Trophoblast cell (in vitro differentiated cells and primary cell): ENCODE data around the gene C16orf89.

Source experiments
- DNase-seq, 2 donors: peaks; one replicate each; pipeline ENCODE4 v3.0.0-alpha.2; 2016
- H2AFZ ChIP-seq: 2 replicates; pipeline ENCODE4 v1.6.1; 2013; ENCODE audit warnings: low read length, moderate library complexity, mild to moderate bottlenecking; ENCODE audit not compliant: insufficient read depth, poor library complexity
- H2AK5ac ChIP-seq: 2 replicates; pipeline ENCODE4 v1.6.1; 2013; ENCODE audit warnings: mild to moderate bottlenecking, low read length
- H2BK120ac ChIP-seq: 2 replicates; pipeline ENCODE4 v1.6.1; 2013; ENCODE audit warnings: low read length, mild to moderate bottlenecking, moderate library complexity; ENCODE audit not compliant: insufficient read depth, poor library complexity
- H2BK12ac ChIP-seq: 2 replicates; pipeline ENCODE4 v1.6.1; 2013; ENCODE audit warnings: mild to moderate bottlenecking, low read length, moderate library complexity
- H2BK5ac ChIP-seq: 2 replicates; pipeline ENCODE4 v1.6.1; 2013; ENCODE audit warnings: low read length, low read depth, moderate library complexity, mild to moderate bottlenecking; ENCODE audit not compliant: poor library complexity
- H3K14ac ChIP-seq: 2 replicates; pipeline ENCODE4 v1.6.1; 2013; ENCODE audit warnings: mild to moderate bottlenecking, low read length
- H3K18ac ChIP-seq: 2 replicates; pipeline ENCODE4 v1.6.1; 2013; ENCODE audit warnings: mild to moderate bottlenecking, low read length
- H3K23ac ChIP-seq: 2 replicates; pipeline ENCODE4 v1.6.1; 2013; ENCODE audit warnings: low read length
- H3K27ac ChIP-seq: 2 replicates; pipeline ENCODE4 v1.5.1; 2013; ENCODE audit warnings: low read depth, mild to moderate bottlenecking, inconsistent platforms, low read length, moderate library complexity
- H3K27me3 ChIP-seq: 2 replicates; pipeline ENCODE4 v1.6.1; 2013; ENCODE audit warnings: inconsistent platforms, mild to moderate bottlenecking, low read length, moderate library complexity; ENCODE audit not compliant: insufficient read depth
- H3K36me3 ChIP-seq, 2 experiments: 1 replicate in 1 of 2; 2 replicates in 1 of 2; pipeline ENCODE4 v1.6.1; 2013; ENCODE audit warnings: low read length in 2 of 2, mild to moderate bottlenecking in 2 of 2, moderate library complexity in 1 of 2; ENCODE audit not compliant: insufficient read depth in 2 of 2, control insufficient read depth in 1 of 2
- H3K4ac ChIP-seq: 2 replicates; pipeline ENCODE4 v1.6.1; 2013; ENCODE audit warnings: low read depth, mild to moderate bottlenecking, low read length, moderate library complexity
- H3K4me1 ChIP-seq, 2 experiments: 1 replicate in 1 of 2; 2 replicates in 1 of 2; pipeline ENCODE4 v1.6.1; 2013; ENCODE audit warnings: low read length in 2 of 2, mild to moderate bottlenecking in 2 of 2, moderate library complexity in 1 of 2; ENCODE audit not compliant: insufficient read depth in 2 of 2, control insufficient read depth in 1 of 2
- H3K4me2 ChIP-seq: 2 replicates; pipeline ENCODE4 v1.6.1; 2013; ENCODE audit warnings: inconsistent platforms, mild to moderate bottlenecking, low read length, moderate library complexity
- H3K4me3 ChIP-seq: 2 replicates; pipeline ENCODE4 v1.5.1; 2013; ENCODE audit warnings: mild to moderate bottlenecking, low read depth, low read length, inconsistent platforms
- H3K79me1 ChIP-seq: one replicate; pipeline ENCODE4 v1.6.1; 2013; ENCODE audit warnings: low read length
- H3K79me2 ChIP-seq: 2 replicates; pipeline ENCODE4 v1.6.1; 2013; ENCODE audit warnings: low read length, mild to moderate bottlenecking; ENCODE audit not compliant: control insufficient read depth, insufficient read depth, poor library complexity
- H3K9ac ChIP-seq: 2 replicates; pipeline ENCODE4 v1.6.1; 2013; ENCODE audit warnings: mild to moderate bottlenecking, low read length
- H3K9me3 ChIP-seq: 2 replicates; pipeline ENCODE4 v1.6.1; 2013; ENCODE audit warnings: low read depth, mild to moderate bottlenecking, control low read depth, inconsistent platforms, low read length; ENCODE audit not compliant: insufficient read depth
- H4K12ac ChIP-seq: 2 replicates; pipeline ENCODE4 v1.6.1; 2013; ENCODE audit warnings: low read depth, mild to moderate bottlenecking, low read length, moderate library complexity
- H4K8ac ChIP-seq: 2 replicates; pipeline ENCODE4 v1.6.1; 2013; ENCODE audit warnings: low read depth, mild to moderate bottlenecking, low read length, moderate library complexity
- H4K91ac ChIP-seq: one replicate; pipeline ENCODE4 v1.6.1; 2013; ENCODE audit warnings: low read depth, mild to moderate bottlenecking, low read length, moderate library complexity
- WGBS: extraction: QIAGEN DNeasy Blood & Tissue Kit; methylation state at CpG from one replicate; pipeline ENCODE4 v1.1.7; 2013; ENCODE audit warnings: missing lambda C conversion rate; ENCODE audit not compliant: insufficient read length, insufficient coverage; ENCODE audit errors: extremely low coverage; 5-methylcytosine and 5-hydroxymethylcytosine counted together

Gene C16orf89

GRCh38 chr16:5016967-5017677, 48.6 kb downstream of the C16orf89 start:
- no peak overlapping the region for H2AFZ ChIP-seq
- no peaks in the 10 kb centered on the region for H3K79me1 ChIP-seq
- no peaks in the 10 kb centered on the region for H3K4me1 ChIP-seq
- H3K36me3 ChIP-seq, result no peaks in the 10 kb centered on the region
- no peak overlapping the region for H3K9ac ChIP-seq
- H2AK5ac ChIP-seq, result no peak overlapping the region
- H3K4me2 ChIP-seq, result no peak overlapping the region
- no peaks in the 10 kb centered on the region for H3K27me3 ChIP-seq
- no peak overlapping the region for H4K8ac ChIP-seq
- no peak overlapping the region for H4K91ac ChIP-seq
- no peak overlapping the region for H2BK12ac ChIP-seq
- no peak overlapping the region for H3K14ac ChIP-seq
- no peak overlapping the region for H3K27ac ChIP-seq
- H3K23ac ChIP-seq, result no peak overlapping the region
- H2BK120ac ChIP-seq, result no peak overlapping the region
- H3K4me3 ChIP-seq, result no peak overlapping the region
- H3K9me3 ChIP-seq, result no peaks in the 10 kb centered on the region
- no peaks in the 10 kb centered on the region for H3K79me2 ChIP-seq
- no peak overlapping the region for H3K4ac ChIP-seq
- no peak for DNase-seq
- no peak overlapping the region for H4K12ac ChIP-seq
- no CpG with 5 or more reads among the region's 6 CpGs for WGBS
- H2BK5ac ChIP-seq, result no peak overlapping the region
- no peak overlapping the region for H3K18ac ChIP-seq

DNA sequence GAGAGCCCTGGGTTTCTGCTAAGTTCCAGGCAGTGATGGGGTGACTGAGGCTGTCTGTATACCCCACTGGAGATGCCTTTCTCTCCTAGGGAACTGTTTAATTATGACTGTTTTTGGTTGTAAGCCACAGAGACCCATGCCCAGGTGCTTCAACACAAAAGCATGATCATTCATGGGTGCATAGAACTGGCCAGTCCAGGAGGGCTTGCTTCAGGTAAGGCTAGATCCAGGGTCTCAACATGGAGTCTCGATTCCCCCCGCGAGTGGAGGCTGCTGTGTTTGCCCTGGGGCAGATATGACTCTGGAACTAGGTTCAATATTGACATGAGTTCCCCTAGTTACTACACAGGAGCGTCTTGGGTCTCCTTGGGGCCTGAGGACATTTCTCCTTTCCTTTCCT, 49.9 kb downstream of the C16orf89 start:
- H3K27me3 ChIP-seq, result no peaks in the 10 kb centered on the region
- no peak overlapping the region for H3K23ac ChIP-seq
- no peaks in the 10 kb centered on the region for H3K36me3 ChIP-seq
- no peaks in the 10 kb centered on the region for H3K4me1 ChIP-seq
- H3K79me2 ChIP-seq, result no peaks in the 10 kb centered on the region
- H4K12ac ChIP-seq, result no peak overlapping the region
- no peaks in the 10 kb centered on the region for H3K79me1 ChIP-seq
- no peak overlapping the region for H3K18ac ChIP-seq
- H3K9ac ChIP-seq, result no peak overlapping the region
- no peak overlapping the region for H2BK12ac ChIP-seq
- whole genome bisulfite sequencing, result no CpG with 5 or more reads among the region's 4 CpGs
- DNase-seq, result no peak
- H4K8ac ChIP-seq, result no peak overlapping the region
- H2BK5ac ChIP-seq, result no peak overlapping the region
- no peak overlapping the region for H3K14ac ChIP-seq
- no peak overlapping the region for H2BK120ac ChIP-seq
- no peak overlapping the region for H3K4ac ChIP-seq
- no peak overlapping the region for H4K91ac ChIP-seq
- H3K27ac ChIP-seq, result no peak overlapping the region
- no peaks in the 10 kb centered on the region for H3K9me3 ChIP-seq
- H2AFZ ChIP-seq, result no peak overlapping the region
- H3K4me2 ChIP-seq, result no peak overlapping the region
- no peak overlapping the region for H3K4me3 ChIP-seq
- no peak overlapping the region for H2AK5ac ChIP-seq

DNA sequence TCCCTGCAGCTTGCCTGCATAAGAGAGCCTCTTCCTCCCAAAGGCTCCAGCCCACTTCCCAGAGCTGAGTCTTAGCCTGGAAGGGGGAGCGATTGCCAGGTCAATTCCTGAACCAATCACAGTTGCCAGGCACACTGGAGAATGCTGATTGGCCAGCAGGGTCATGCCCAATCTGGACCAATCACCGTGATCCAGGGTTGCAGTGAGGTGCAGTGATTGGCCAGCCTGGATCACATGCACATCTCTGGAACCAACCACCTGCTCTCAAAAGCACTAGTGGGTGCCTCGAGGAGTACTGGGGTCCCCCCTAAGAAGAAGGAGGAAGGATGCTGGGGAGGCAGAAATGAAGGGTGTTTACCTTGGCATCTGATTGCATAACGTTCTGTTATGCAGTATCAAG, 50.4 kb downstream of the C16orf89 start:
- Histone ChIP-seq H4K91ac (no peak overlapping the region), H3K79me1 (no peaks in the 10 kb centered on the region), H3K79me2 (no peaks in the 10 kb centered on the region), H3K4ac (no peak overlapping the region), H4K12ac (no peak overlapping the region), H3K14ac (no peak overlapping the region), H2BK120ac (no peak overlapping the region), H3K9me3 (no peaks in the 10 kb centered on the region), H3K18ac (no peak overlapping the region), H3K4me2 (no peak overlapping the region), H3K4me3 (no peak overlapping the region), H3K9ac (no peak overlapping the region), H3K36me3 (no peaks in the 10 kb centered on the region), H2AK5ac (no peak overlapping the region), H3K23ac (no peak overlapping the region), H3K4me1 (no peaks in the 10 kb centered on the region), H2BK12ac (no peak overlapping the region), H2AFZ (no peak overlapping the region), H3K27ac (no peak overlapping the region), H4K8ac (no peak overlapping the region), H3K27me3 (no peaks in the 10 kb centered on the region), H2BK5ac (no peak overlapping the region)
- no peak for DNase-seq
- WGBS, result no CpG with 5 or more reads among the region's 4 CpGs

DNA sequence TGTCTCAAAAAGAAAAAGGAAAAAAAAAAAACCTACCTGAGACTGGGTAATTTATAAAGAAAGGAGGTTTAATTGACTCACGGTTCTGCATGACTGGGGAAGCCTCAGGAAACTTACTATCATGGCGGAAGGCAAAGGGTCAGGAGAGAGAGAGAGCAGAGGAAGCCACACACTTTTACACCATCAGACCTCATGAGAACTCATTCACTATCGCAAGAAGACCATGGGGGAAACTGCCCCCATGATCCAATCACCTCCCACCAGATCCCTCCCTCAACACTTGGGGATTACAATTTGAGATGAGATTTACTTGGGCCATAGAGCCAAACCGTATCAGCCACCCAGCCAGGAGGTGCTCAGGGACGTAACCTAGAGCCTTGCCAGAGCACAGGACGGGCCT, 52.9 kb downstream of the C16orf89 start:
- Histone ChIP-seq H3K4me1 (no peaks in the 10 kb centered on the region), H3K9ac (no peak overlapping the region), H3K79me1 (no peaks in the 10 kb centered on the region), H3K4ac (no peak overlapping the region), H2BK5ac (no peak overlapping the region), H3K23ac (no peak overlapping the region), H3K27me3 (no peaks in the 10 kb centered on the region), H2AK5ac (no peak overlapping the region), H3K4me3 (no peak overlapping the region), H3K14ac (no peak overlapping the region), H4K91ac (no peak overlapping the region), H2AFZ (no peak overlapping the region), H2BK120ac (no peak overlapping the region), H3K9me3 (no peaks in the 10 kb centered on the region), H4K8ac (no peak overlapping the region), H2BK12ac (no peak overlapping the region), H3K79me2 (no peaks in the 10 kb centered on the region), H3K4me2 (no peak overlapping the region), H4K12ac (no peak overlapping the region), H3K27ac (no peak overlapping the region), H3K36me3 (no peaks in the 10 kb centered on the region), H3K18ac (no peak overlapping the region)
- WGBS, result no CpG with 5 or more reads among the region's 6 CpGs
- DNase-seq, result no peak
